SK-N-SH (cell line): ENCODE results near the gene STRIP2. TPM values are rescaled to one million over a fixed set of nuclear protein-coding genes. Genes with fewer than 3 reads are reported as not detected.
"Not testable (repeated sequence)": the region's sequence is repeated elsewhere in the genome, so short reads cannot be mapped to it uniquely, and the experiment has no call there.

Source experiments
- CTCF ChIA-PET: fragments of 300-600, 350-600 bp; formaldehyde crosslinking; extraction: SDS; loops from one replicate; lab custom pipeline; 2021; lab: Yijun Ruan, JAX
- POLR2A ChIA-PET: fragments of 350-600 bp; sonication (Branson Sonifier 250); formaldehyde crosslinking; extraction: SDS; loops from one replicate; lab custom pipeline; 2020; ENCODE audit warnings: antibody characterized with exemption, inconsistent platforms; lab: Yijun Ruan, JAX
- DNase-seq: peaks from one replicate; pipeline ENCODE4 v3.0.0; 2012
- H2AFZ ChIP-seq: fragments of 200-600 bp; sonication (generic); 2 replicates; pipeline ENCODE4 v1.8.1; 2016; ENCODE audit warnings: antibody characterized with exemption, mild to moderate bottlenecking, low read depth
- H3F3A ChIP-seq: fragments of 200-600 bp; sonication (generic); replicated peaks from 2 replicates; pipeline ENCODE3; 2016; ENCODE audit warnings: antibody characterized with exemption, mild to moderate bottlenecking; ENCODE audit not compliant: insufficient read depth
- H3K27ac ChIP-seq, 2 experiments: fragments of 200-500 bp in 1 of 2; fragments of 200-600 bp in 1 of 2; sonication (Bioruptor generic) in 1 of 2; sonication (generic), shearing (Covaris generic) in 1 of 2; 2 replicates each; pipeline versions ENCODE4 v1.5.1 to v1.6.1; 2014 to 2016; ENCODE audit warnings: low read depth in 2 of 2, inconsistent platforms in 1 of 2, low read length in 1 of 2, mild to moderate bottlenecking in 1 of 2, mixed read lengths in 1 of 2
- H3K27me3 ChIP-seq: fragments of 200-600 bp; sonication (generic), shearing (Covaris generic); 2 replicates; pipeline ENCODE4 v1.6.1; 2016; ENCODE audit warnings: mixed run types; ENCODE audit not compliant: insufficient read depth
- H3K36me3 ChIP-seq, 2 experiments: fragments of 200-500 bp in 1 of 2; fragments of 200-600 bp in 1 of 2; sonication (Bioruptor generic) in 1 of 2; sonication (generic) in 1 of 2; replicated peaks in 1 of 2; 2 replicates each; pipeline versions ENCODE3 to v1.5.1; 2014 to 2016; ENCODE audit warnings: low read length in 1 of 2, mild to moderate bottlenecking in 1 of 2; ENCODE audit not compliant: insufficient read depth in 2 of 2, control insufficient read depth in 1 of 2
- H3K4me1 ChIP-seq, 2 experiments: fragments of 200-500 bp in 1 of 2; fragments of 200-600 bp in 1 of 2; sonication (Bioruptor generic) in 1 of 2; sonication (generic), shearing (Covaris generic) in 1 of 2; 2 replicates each; pipeline versions ENCODE4 v1.5.1 to v1.6.1; 2014 to 2016; ENCODE audit warnings: low read depth in 1 of 2, low read length in 1 of 2, mixed run types in 1 of 2; ENCODE audit not compliant: insufficient read depth in 2 of 2, control insufficient read depth in 1 of 2
- H3K4me2 ChIP-seq: fragments of 200-600 bp; sonication (generic), shearing (Covaris generic); 2 replicates; pipeline ENCODE4 v1.6.1; 2017; ENCODE audit warnings: mixed run types
- H3K4me3 ChIP-seq, 2 experiments: fragments of 200-500 bp in 1 of 2; fragments of 200-600 bp in 1 of 2; sonication (Bioruptor generic) in 1 of 2; sonication (generic), shearing (Covaris generic) in 1 of 2; 2 replicates each; pipeline versions ENCODE4 v1.5.1 to v1.8.1; 2014 to 2016; ENCODE audit warnings: low read depth in 2 of 2, inconsistent platforms in 1 of 2, low read length in 1 of 2, mild to moderate bottlenecking in 1 of 2, mixed read lengths in 1 of 2, moderate library complexity in 1 of 2
- H3K79me2 ChIP-seq: fragments of 200-600 bp; sonication (generic); 2 replicates; pipeline ENCODE4 v1.8.1; 2017; ENCODE audit warnings: mild to moderate bottlenecking; ENCODE audit not compliant: insufficient read depth
- H3K9ac ChIP-seq: fragments of 200-600 bp; sonication (generic); 2 replicates; pipeline ENCODE4 v1.6.1; 2017; ENCODE audit warnings: mixed run types
- H3K9me2 ChIP-seq: fragments of 200-600 bp; sonication (generic); 2 replicates; pipeline ENCODE4 v1.6.1; 2017; ENCODE audit warnings: mixed run types
- H3K9me3 ChIP-seq: fragments of 200-600 bp; sonication (generic); 2 replicates; pipeline ENCODE4 v1.6.1; 2017; ENCODE audit warnings: mixed run types, mild to moderate bottlenecking, moderate library complexity
- H4K20me1 ChIP-seq: fragments of 200-600 bp; sonication (generic); 2 replicates; pipeline ENCODE4 v1.6.1; 2017; ENCODE audit warnings: mild to moderate bottlenecking, mixed run types; ENCODE audit not compliant: insufficient read depth
- CHD2 ChIP-seq: fragments of 150-350 bp; IDR thresholded peaks from 2 replicates; pipeline ENCODE4 v1.6.1; 2018; ENCODE audit warnings: low read length; ENCODE audit not compliant: partially characterized antibody
- GATA2 ChIP-seq: sonication (generic); formaldehyde crosslinking; IDR thresholded peaks from 2 replicates; pipeline ENCODE4 v1.5.0; 2020; ENCODE audit warnings: mild to moderate bottlenecking, missing genetic modification reagents
- IRF3 ChIP-seq: fragments of 150-350 bp; IDR thresholded peaks from 2 replicates; pipeline ENCODE4 v1.6.1; 2016; ENCODE audit warnings: mild to moderate bottlenecking, low read depth, low read length
- PBX3 ChIP-seq: IDR thresholded peaks from 2 replicates; pipeline ENCODE4; 2012
- POLR2AphosphoS5 ChIP-seq: IDR thresholded peaks from 2 replicates; pipeline ENCODE4 v1.6.1; 2012; ENCODE audit warnings: low read depth, low read length
- RAD21 ChIP-seq: IDR thresholded peaks from 2 replicates; pipeline ENCODE4 v1.6.1; 2012; ENCODE audit warnings: mild to moderate bottlenecking, low read length
- RCOR1 ChIP-seq: fragments of 150-350 bp; IDR thresholded peaks from 2 replicates; pipeline ENCODE4 v1.6.1; 2017; ENCODE audit warnings: antibody characterized with exemption, low read length
- RXRA ChIP-seq: IDR thresholded peaks from 2 replicates; pipeline ENCODE4 v1.4.0; 2012; ENCODE audit warnings: low read depth, mild to moderate bottlenecking, borderline replicate concordance
- SMC3 ChIP-seq: IDR thresholded peaks from 2 replicates; pipeline ENCODE4 v1.6.1; 2012; ENCODE audit warnings: low read depth, low read length, improper control_type of control experiment
- TCF12 ChIP-seq: IDR thresholded peaks from 2 replicates; pipeline ENCODE4 v1.4.0; 2012
- TEAD4 ChIP-seq: IDR thresholded peaks from 2 replicates; pipeline ENCODE4 v1.4.0; 2012; ENCODE audit warnings: mild to moderate bottlenecking, borderline replicate concordance; ENCODE audit not compliant: insufficient read depth
- USF1 ChIP-seq: IDR thresholded peaks from 2 replicates; pipeline ENCODE4 v1.4.0; 2012; ENCODE audit warnings: low read depth, borderline replicate concordance
- YY1 ChIP-seq: IDR thresholded peaks from 2 replicates; pipeline ENCODE4 v1.4.0; 2012; ENCODE audit warnings: low read depth, mild to moderate bottlenecking
- ZBTB33 ChIP-seq: IDR thresholded peaks from 2 replicates; pipeline ENCODE4 v1.4.0; 2012; ENCODE audit warnings: low read depth, borderline replicate concordance
- WGBS: methylation state at CpG from one replicate; pipeline ENCODE4 v1.1.6; 2017; ENCODE audit warnings: low lambda C conversion rate; 5-methylcytosine and 5-hydroxymethylcytosine counted together
- polyA plus RNA-seq, 3 experiments: library from polyadenylated mRNA; depleted of rRNA; stranded (reverse); fragments of >200 nt; gene quantifications; 2 replicates each; pipeline ENCODE4 v1.2.3, GENCODE V29; 2012

The STRIP2 gene
- polyA plus RNA-seq, 1 of the 3 experiments (the other 2 are of a cell fraction) = 4.9 TPM

GRCh38 chr7:129531721-129532120 is 97.5 kb downstream of the STRIP2 start:
- no peaks in the 10 kb centered on the region for H3K9me2 ChIP-seq
- H3K4me2 ChIP-seq = no peak overlapping the region
- H4K20me1 ChIP-seq = no peaks in the 10 kb centered on the region
- H3F3A ChIP-seq = no peaks in the 10 kb centered on the region
- POLR2A ChIA-PET = no interaction called here
- no peaks in the 10 kb centered on the region for H3K36me3 ChIP-seq
- WGBS = 94% methylated on average over 11 of the region's 11 CpGs
- H3K9ac ChIP-seq = no peak overlapping the region
- H3K4me3 ChIP-seq = no peak overlapping the region
- TF ChIP-seq SMC3 = no peak
- no peak for TF ChIP-seq GATA2 (CRISPR knock-in tag)
- no peak for TF ChIP-seq RXRA
- TF ChIP-seq USF1 = no peak
- TF ChIP-seq, all 33 proteins: peak for 0
- DNase-seq = no peak
- Histone ChIP-seq H2AFZ (no peak overlapping the region), H3K9me3 (no peaks in the 10 kb centered on the region), H3K27me3 (no peaks in the 10 kb centered on the region), H3K79me2 (no peaks in the 10 kb centered on the region), H3K4me1 (peaks cover 0 to 9% of the 10 kb centered on the region in 2 experiments; a peak in 1 of 4 replicates), H3K27ac (no peak overlapping the region)
- CTCF ChIA-PET = interaction anchor here (0.7 kb wide), 1 partner anchor 1747 kb away, joined by 3 read pairs; no protein-coding TSS in a partner anchor

- DNase-seq = no peak
- Histone ChIP-seq H3F3A (no peaks in the 10 kb centered on the region), H3K9me3 (no peaks in the 10 kb centered on the region), H3K27me3 (no peaks in the 10 kb centered on the region), H3K27ac (no peak overlapping the region), H4K20me1 (no peaks in the 10 kb centered on the region), H3K36me3 (no peaks in the 10 kb centered on the region), H3K9ac (no peak overlapping the region), H3K4me2 (no peak overlapping the region), H2AFZ (no peak overlapping the region), H3K4me1 (peaks cover 0 to 9% of the 10 kb centered on the region in 2 experiments; a peak in 1 of 4 replicates), H3K79me2 (no peaks in the 10 kb centered on the region), H3K4me3 (no peak overlapping the region), H3K9me2 (no peaks in the 10 kb centered on the region)
- TF ChIP-seq TCF12 (no peak), ZBTB33 (no peak), TEAD4 (no peak), IRF3 (no peak), PBX3 (no peak), YY1 (no peak), RAD21 (no peak), RXRA (no peak), GATA2 (CRISPR knock-in tag) (no peak), RCOR1 (no peak), POLR2AphosphoS5 (no peak), CHD2 (no peak)
- 88% methylated on average over 19 of the region's 19 CpGs for WGBS
- CTCF ChIA-PET = interaction anchor here (0.6 to 1.0 kb wide), 3 partner anchors 16 to 1748 kb away, joined by 3 read pairs; no protein-coding TSS in a partner anchor
- POLR2A ChIA-PET = no interaction called here
Measured at GRCh38 chr7:129532375-129532774, 98.1 kb downstream of the STRIP2 start.

- H3K79me2 ChIP-seq, H3K4me1 ChIP-seq, H3K27me3 ChIP-seq, H3K9me3 ChIP-seq, H3K4me3 ChIP-seq, H3F3A ChIP-seq, H3K36me3 ChIP-seq, DNase-seq, H3K9ac ChIP-seq, POLR2A ChIA-PET, H2AFZ ChIP-seq, H3K9me2 ChIP-seq, H4K20me1 ChIP-seq, H3K27ac ChIP-seq, H3K4me2 ChIP-seq: not testable (repeated sequence)
- CTCF ChIA-PET = interaction anchor here (0.8 to 1.2 kb wide), 2 partner anchors 12 to 13 kb away, joined by 3 read pairs; no protein-coding TSS in a partner anchor
- WGBS = 94% methylated on average over 20 of the region's 20 CpGs
Measured at GRCh38 chr7:129534558-129535274, 100.5 kb downstream of the STRIP2 start.
